Prostate gland (tissue), 2 donors: ENCODE measurements around the gene DCUN1D5. TPM values are rescaled to one million over a fixed set of nuclear protein-coding genes. Genes with fewer than 3 reads are reported as not detected.

Experiments
- DNase-seq: peaks from one replicate; pipeline ENCODE4 v3.0.0-alpha.2; 2019; ENCODE audit warnings: low spot score
- H3K27ac ChIP-seq, 2 donors: fragments of 200-600 bp; sonication (generic); 2 replicates each; pipeline ENCODE4 v1.5.1; 2017 to 2019
- H3K27me3 ChIP-seq: fragments of 200-600 bp; sonication (generic); replicated peaks from 2 replicates; pipeline ENCODE4 v1.5.1; 2019; ENCODE audit not compliant: insufficient read depth
- H3K36me3 ChIP-seq, 2 donors: fragments of 200-600 bp; sonication (generic); 1 replicate in 1 of 2; 2 replicates in 1 of 2; pipeline versions ENCODE4 v1.5.1 to v1.8.1; 2017 to 2019
- H3K4me1 ChIP-seq: fragments of 200-600 bp; sonication (generic); replicated peaks from 2 replicates; pipeline ENCODE4 v1.5.1; 2019
- H3K4me3 ChIP-seq, 2 donors: fragments of 200-600 bp; sonication (generic); 2 replicates each; pipeline ENCODE4 v1.5.1; 2017 to 2019
- H3K9me3 ChIP-seq: fragments of 200-600 bp; sonication (generic); 2 replicates; pipeline ENCODE4 v1.5.1; 2017
- POLR2A ChIP-seq: fragments of 450-650 bp; IDR thresholded peaks from one replicate; pipeline ENCODE4 v1.6.1; 2016; ENCODE audit warnings: antibody characterized with exemption, mild to moderate bottlenecking
- POLR2AphosphoS5 ChIP-seq: sonication (generic); formaldehyde crosslinking; IDR thresholded peaks from one replicate; pipeline ENCODE4 v1.6.1; 2017; ENCODE audit warnings: antibody characterized with exemption
- WGBS: methylation state at CpG from one replicate; pipeline ENCODE4 v1.1.5; 2018; 5-methylcytosine and 5-hydroxymethylcytosine counted together
- intact Hi-C: fragments of 100-400 bp; cut with DNase I; formaldehyde crosslinking; loops from one replicate; pipeline ENCODE4 v1.14.2; 2022
- total RNA-seq, 2 donors: library from RNA; depleted of rRNA; stranded (reverse); fragments of >200 nt; gene quantifications; one replicate each; pipeline ENCODE4 v1.1.0, GENCODE V29; 2016
- TF ChIP-seq, protein P1 (sequence below), 4 experiments: fragments of 200-600 bp in 2 of 4; fragments of 450-650 bp in 2 of 4; sonication (generic) in 2 of 4; IDR thresholded peaks; 1 replicate in 3 of 4; 2 replicates in 1 of 4; pipeline ENCODE4 v1.5.1; 2016 to 2019; ENCODE audit warnings: antibody characterized with exemption in 4 of 4, mild to moderate bottlenecking in 2 of 4, moderate library complexity in 2 of 4

DCUN1D5 gene
- total RNA-seq, 2 donors from 2014 or later: 38.9 to 74.8 TPM

DNA sequence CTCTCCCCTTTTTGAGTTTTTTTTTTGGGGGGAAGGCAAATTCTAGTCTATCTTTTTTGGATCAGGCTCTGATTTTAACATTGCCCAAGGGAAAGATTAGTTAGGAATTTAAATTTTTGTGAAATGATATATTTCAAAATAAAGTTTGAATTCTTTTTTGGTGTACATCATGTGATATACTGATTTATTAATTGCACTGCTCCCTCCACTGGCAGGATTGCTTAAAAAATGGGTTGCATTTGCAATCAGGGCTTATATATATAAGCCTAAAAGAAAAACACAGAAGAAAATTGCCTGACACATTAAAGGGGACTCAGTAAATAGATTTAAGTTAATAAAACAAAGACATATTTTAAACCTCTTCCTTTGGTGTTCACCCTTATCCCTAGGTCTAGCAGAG lies 18.4 kb upstream of the DCUN1D5 start:
- DNase-seq: no peak
- intact Hi-C loops: no loop called here

GRCh38 chr11:103109818-103110388 lies 17.9 kb upstream of the DCUN1D5 start:
- intact Hi-C loops: loop anchor here (2.0 kb wide), 1 partner anchor 17 kb away; the partner anchor contains the start of gene DCUN1D5
- no peak for DNase-seq
- WGBS: 18% methylated on average over 26 of the region's 26 CpGs
- peak overlapping the region; percentile 50 to 68 for H3K4me3 ChIP-seq
- no peaks in the 10 kb centered on the region for H3K36me3 ChIP-seq
- H3K9me3 ChIP-seq: no peaks in the 10 kb centered on the region
- peak overlapping the region; percentile 64 to 67 for H3K27ac ChIP-seq
- H3K27me3 ChIP-seq: no peaks in the 10 kb centered on the region
- TF ChIP-seq POLR2A: no peak
- TF ChIP-seq, protein P1, sequence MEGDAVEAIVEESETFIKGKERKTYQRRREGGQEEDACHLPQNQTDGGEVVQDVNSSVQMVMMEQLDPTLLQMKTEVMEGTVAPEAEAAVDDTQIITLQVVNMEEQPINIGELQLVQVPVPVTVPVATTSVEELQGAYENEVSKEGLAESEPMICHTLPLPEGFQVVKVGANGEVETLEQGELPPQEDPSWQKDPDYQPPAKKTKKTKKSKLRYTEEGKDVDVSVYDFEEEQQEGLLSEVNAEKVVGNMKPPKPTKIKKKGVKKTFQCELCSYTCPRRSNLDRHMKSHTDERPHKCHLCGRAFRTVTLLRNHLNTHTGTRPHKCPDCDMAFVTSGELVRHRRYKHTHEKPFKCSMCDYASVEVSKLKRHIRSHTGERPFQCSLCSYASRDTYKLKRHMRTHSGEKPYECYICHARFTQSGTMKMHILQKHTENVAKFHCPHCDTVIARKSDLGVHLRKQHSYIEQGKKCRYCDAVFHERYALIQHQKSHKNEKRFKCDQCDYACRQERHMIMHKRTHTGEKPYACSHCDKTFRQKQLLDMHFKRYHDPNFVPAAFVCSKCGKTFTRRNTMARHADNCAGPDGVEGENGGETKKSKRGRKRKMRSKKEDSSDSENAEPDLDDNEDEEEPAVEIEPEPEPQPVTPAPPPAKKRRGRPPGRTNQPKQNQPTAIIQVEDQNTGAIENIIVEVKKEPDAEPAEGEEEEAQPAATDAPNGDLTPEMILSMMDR (IDR thresholded peaks at IDR 0.05): no peak
- no peak for TF ChIP-seq POLR2AphosphoS5
- no peaks in the 10 kb centered on the region for H3K4me1 ChIP-seq

More for the DNA sequence above, 18.4 kb upstream of the DCUN1D5 start:
- no peak overlapping the region for H3K27ac ChIP-seq
- no peaks in the 10 kb centered on the region for H3K36me3 ChIP-seq
- no peaks in the 10 kb centered on the region for H3K9me3 ChIP-seq
- no peaks in the 10 kb centered on the region for H3K4me1 ChIP-seq
- peak overlapping the region; percentile 50 to 68 for H3K4me3 ChIP-seq
- no peak for TF ChIP-seq POLR2A
- TF ChIP-seq, protein P1 (IDR thresholded peaks at IDR 0.05): no peak
- no peak for TF ChIP-seq POLR2AphosphoS5
- H3K27me3 ChIP-seq: no peaks in the 10 kb centered on the region

DNA sequence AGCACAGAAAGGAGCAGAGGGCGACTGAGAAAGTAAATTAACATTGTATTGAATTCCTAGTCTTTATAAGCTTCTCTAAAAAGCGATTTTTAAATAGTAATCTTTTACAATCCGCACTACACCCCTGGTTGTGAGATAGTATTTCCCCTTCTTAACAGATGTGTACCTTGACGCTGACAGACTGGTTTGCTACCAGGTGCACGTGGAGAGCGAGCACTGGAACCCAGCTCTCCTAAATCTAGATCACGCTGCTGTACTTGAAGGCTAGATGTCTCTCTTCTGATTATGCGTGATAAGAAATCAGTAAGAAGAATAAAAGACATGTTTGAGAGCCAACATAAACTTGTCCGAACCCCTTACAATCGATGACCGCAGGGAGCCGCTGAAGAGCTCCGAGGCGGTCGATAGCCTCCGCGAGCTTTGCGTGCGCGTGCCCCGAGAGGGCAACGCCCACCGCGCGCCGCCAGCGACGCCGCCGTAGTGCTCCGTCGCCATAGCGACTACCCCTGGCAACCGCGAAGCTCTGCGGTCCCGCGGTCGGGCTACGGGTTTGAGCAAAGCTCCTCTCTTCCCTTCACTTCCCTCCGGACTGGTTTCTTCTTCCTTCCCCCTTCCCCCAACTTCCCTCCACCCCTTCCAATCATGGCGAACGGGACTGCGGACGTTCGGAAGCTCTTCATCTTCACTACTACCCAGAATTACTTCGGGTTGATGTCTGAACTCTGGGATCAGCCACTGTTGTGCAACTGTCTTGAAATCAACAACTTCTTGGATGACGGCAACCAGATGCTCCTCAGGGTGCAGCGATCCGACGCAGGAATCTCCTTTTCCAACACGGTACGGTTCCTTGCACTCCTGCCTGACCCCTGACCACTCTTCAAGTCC lies 17.2 kb upstream of the DCUN1D5 start, which contains the start of gene DYNC2H1:
Gene DYNC2H1, plus strand, starts transcription at position 494 of the 885 bp plus-strand sequence. Its CDS starts 149 bp downstream, at position 643.
- Histone ChIP-seq H3K27ac (peak within 1 kb of the TSS; percentile 64 to 67), H3K4me1 (no peaks in the 10 kb centered on the region), H3K36me3 (no peaks in the 10 kb centered on the region), H3K27me3 (no peaks in the 10 kb centered on the region), H3K9me3 (no peaks in the 10 kb centered on the region), H3K4me3 (peak within 1 kb of the TSS; percentile 50 to 68)
- under 1% methylated on average over 53 of the region's 53 CpGs for WGBS
- intact Hi-C loops: loop anchor here (2.0 kb wide), 1 partner anchor 16 kb away; the partner anchor contains the start of gene DCUN1D5
- TF ChIP-seq, protein P1 (IDR thresholded peaks at IDR 0.05): peak in 3 of 4 experiments; percentile 18 to 53 (median 51)
- TF ChIP-seq POLR2AphosphoS5: peak; percentile 74
- no peak for TF ChIP-seq POLR2A
- peak; percentile 82 for DNase-seq

GRCh38 chr11:103097279-103097678 lies 5.3 kb upstream of the DCUN1D5 start:
- no peaks in the 10 kb centered on the region for H3K9me3 ChIP-seq
- no peak overlapping the region for H3K4me3 ChIP-seq
- intact Hi-C loops: no loop called here
- H3K4me1 ChIP-seq: no peaks in the 10 kb centered on the region
- TF ChIP-seq POLR2AphosphoS5: no peak
- TF ChIP-seq POLR2A: no peak
- TF ChIP-seq, protein P1 (IDR thresholded peaks at IDR 0.05): no peak
- no peak overlapping the region for H3K27ac ChIP-seq
- no peaks in the 10 kb centered on the region for H3K27me3 ChIP-seq
- no peaks in the 10 kb centered on the region for H3K36me3 ChIP-seq
- no peak for DNase-seq
